NCI-H128 (cell line): ENCODE data around the gene CABP1.

Experiments used
- DNase-seq: peaks from one replicate; lab custom pipeline; 2025; ENCODE audit not compliant: unreplicated experiment; lab: John Stamatoyannopoulos, UW

CABP1 gene

GRCh38 chr12:120630104-120630892 lies 10.1 kb upstream of the CABP1 start:
- DNase-seq = no peak

DNA sequence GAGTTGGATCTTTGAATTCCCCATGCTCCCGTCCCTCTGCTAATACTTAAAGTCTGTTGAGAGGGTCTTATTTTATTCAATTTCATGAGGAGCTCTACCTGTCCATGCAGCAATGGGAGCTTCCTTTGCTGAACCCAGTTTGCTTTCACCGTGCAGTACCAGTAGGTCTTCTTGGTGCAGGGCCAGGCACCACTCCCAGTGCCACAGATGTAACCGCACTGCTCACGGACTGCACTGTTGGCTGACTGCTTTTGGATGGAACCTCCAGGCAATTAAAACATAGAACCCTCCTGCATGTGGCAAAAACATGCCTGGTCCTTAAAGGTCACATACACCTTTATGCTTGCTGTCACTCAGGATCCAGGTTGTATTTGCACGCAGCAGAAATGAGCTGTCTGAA lies 9.3 kb upstream of the CABP1 start:
- DNase-seq = no peak

DNA sequence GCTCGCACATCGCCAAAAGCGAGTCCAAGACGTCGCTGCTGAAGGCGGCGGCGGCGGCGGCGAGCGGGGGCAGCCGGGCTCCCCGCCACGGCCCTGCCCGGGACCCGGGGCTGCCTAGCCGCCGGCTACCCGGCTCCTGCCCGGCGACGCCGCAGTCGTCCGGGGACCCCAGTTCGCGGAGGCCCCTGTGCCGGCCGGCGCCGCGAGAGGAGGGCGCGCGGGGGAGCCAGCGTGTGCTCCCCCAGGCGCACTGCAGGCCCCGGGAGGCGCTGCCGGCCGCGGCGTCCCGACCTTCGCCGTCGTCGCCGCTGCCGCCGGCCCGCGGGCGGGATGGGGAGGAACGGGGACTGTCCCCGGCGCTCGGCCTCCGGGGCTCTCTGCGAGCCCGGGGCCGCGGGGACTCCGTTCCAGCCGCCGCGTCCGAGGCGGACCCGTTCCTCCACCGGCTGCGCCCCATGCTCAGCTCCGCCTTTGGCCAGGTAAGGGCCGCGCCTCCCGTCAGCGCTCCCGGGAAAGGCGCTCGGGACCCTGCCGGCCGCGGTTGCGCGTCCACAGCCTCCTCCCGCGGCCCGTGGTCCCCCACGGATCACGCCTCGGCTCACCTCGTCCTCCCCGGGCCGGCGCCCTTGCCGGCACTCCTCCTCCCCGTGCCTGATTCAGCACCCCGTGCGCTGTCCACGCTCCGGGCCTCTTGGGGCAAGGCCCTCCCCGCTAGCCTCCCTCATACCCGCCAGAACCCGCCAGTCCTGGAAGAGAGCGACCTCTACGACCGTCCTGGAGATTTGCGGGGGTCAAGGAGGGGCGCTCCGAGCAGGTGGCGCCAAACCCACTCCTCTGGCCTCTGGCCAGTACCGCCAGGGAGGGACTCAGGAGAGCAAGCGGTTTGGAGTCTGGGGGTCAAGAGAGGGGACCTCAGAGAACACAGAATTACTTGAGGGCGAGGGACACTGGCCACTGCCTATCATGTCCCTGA lies 721 bp downstream of the CABP1 start:
- DNase-seq = no peak

GRCh38 chr12:120642121-120642520 lies 1.7 kb downstream of the CABP1 start:
- no peak for DNase-seq

DNA sequence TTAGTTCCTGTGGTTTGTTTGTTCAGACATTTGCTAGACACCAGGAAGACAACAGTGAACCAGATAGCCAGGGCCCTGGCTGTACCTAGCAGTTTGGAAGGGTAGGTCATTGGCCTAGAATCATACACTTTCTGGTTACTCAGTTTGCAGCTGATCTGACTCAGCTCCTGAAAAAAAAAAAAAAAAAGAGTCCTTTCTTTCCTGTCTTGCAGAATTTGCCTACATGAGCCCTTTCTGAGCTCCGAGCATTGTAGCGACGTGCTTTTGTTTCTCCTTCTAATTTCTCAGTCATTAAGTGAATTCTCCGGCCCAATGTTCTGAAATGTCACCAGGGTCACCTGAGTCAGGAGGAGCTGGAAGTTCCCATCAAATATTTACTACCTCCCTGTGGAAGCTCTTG lies 2.4 kb downstream of the CABP1 start:
- no peak for DNase-seq

GRCh38 chr12:120643574-120643973 lies 3.1 kb downstream of the CABP1 start:
- DNase-seq = no peak

DNA sequence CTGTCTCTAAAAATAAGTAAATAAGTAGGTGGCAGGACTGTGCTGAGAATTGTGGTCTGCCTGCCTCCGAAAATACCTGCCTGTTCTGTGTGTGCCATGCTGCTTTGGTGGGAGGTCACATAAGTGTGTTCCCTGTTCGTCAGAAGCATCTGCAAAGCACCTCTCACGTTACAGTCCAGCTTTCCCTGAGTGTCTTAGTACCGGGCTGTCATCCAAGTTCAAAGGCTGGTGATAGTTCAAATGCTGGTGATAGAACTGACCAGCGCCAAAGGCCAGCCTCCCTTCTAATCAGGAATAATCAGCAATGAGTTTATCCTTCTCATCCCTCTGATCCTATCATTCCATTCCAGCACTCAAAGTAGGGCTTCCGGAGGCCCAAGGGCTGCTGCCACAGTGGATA lies 5.6 kb downstream of the CABP1 start:
- no peak for DNase-seq

- DNase-seq = no peak
Observed at GRCh38 chr12:120647375-120647755, 6.9 kb downstream of the CABP1 start.

DNA sequence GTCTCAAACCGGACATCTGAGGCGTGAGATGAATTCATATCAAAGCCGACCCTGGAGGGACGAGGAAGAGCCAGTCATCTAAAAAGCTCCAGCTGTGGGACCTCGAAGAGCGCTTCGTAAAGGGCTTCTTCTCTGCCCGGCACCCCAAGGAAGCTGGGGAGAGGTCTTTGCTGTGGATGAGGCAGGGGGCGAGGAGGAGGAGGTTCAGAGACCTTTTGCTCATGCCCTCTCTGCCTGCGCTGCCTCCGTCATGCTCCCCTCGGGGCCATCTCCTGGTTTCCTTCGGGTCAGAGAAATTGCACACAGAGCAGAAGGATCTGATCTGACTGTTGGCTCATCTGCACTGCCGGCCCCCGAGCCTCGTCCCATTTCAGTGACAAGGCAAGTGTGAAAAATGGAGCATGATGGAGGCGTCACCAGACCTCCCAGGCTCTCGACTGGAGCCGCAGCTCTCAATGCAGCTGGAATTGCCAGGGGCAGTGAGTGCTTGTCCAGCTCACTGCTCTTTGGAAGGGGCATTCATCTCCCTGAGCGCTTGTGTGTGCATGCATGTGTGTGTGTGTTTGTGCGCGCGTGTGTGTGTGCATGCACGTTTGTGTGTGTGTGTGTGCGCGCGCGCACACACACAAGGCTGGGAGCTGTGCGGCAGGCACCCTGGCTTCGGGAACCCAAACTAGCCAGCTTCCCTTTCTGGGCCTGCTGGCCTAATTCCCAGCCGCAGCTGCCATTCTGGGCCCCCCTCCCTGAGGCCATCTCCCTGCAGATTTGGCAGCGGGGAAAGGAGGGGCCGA lies 9.2 kb downstream of the CABP1 start:
- no peak for DNase-seq

GRCh38 chr12:120650233-120650690 lies 9.8 kb downstream of the CABP1 start:
- no peak for DNase-seq

GRCh38 chr12:120651821-120652220 lies 11.4 kb downstream of the CABP1 start:
- no peak for DNase-seq

DNA sequence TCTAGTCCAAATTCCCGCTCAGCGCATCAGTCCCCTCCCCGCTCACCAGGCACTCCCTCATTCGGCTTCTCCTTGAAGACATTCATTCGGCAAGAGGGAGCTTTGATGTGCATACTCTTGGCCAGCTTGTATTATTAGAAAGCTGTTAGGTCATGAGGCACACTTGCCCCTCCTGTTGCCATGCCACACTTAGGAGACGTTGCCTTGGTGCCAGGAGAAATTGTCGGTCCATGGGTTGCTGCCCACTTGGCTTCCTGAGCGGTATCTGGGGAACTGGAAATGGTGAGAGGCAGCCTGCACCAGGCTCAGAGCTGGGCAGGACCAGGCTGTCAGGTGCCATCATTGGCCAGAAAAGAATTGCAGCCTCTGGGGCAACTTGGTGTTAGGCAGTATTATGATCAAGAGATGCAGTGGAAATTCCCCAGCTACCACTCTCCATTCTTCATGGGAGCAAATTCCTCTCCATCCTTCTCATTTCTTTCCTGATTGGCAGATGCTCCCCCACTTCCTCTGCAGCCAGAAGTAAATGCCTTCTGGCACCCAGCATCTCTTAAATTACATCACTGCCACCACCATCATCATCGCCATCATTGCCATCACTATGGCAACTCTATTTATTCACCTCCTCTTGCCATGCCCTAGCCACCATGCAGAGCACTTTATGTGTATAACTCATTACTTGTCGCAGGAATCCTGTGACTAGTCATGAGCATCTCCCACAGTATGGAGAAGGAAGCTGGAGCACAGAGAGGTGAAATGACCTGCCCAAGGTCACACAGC lies 12.4 kb downstream of the CABP1 start:
- no peak for DNase-seq

DNA sequence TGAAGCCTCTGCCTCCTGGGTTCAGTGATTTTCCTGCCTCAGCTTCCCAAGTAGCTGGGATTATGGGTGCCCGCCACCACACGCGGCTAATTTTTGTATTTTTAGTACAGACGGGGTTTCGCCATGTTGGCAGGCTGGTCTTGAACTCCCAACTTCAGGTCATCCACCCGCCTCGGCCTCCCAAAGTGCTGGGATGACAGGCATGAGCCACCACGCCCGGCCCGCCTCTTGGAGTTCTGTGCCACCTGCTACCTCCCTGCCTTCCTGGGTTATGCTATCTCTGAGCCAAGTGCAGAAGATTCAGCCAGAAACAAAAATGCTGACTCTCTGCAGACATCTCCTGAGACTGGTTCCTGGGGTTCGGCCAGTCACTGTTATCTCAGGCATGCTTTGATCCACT lies 13.2 kb downstream of the CABP1 start:
- DNase-seq = no peak

DNA sequence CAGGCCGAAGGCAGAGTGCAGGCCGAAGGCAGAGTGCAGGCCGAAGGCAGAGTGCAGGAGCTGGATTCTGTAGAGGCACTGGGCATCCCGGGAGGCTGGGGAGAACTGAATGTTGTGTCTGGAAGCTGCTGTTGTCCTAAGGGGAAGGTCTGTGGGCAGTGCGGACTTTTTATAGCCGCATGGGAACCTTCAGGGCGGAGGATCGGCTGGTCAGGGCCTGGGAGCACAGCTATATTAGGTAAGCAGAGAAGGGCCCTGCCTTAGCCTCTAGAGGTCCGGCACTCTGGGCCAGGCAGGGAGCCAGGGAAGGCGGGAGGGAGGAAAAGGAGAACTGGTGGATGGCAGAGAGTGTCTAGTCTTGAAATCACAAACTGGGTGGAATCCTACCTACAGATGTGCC lies 14.2 kb downstream of the CABP1 start:
- DNase-seq = no peak

GRCh38 chr12:120656008-120656407 lies 15.6 kb downstream of the CABP1 start:
- DNase-seq = no peak

DNA sequence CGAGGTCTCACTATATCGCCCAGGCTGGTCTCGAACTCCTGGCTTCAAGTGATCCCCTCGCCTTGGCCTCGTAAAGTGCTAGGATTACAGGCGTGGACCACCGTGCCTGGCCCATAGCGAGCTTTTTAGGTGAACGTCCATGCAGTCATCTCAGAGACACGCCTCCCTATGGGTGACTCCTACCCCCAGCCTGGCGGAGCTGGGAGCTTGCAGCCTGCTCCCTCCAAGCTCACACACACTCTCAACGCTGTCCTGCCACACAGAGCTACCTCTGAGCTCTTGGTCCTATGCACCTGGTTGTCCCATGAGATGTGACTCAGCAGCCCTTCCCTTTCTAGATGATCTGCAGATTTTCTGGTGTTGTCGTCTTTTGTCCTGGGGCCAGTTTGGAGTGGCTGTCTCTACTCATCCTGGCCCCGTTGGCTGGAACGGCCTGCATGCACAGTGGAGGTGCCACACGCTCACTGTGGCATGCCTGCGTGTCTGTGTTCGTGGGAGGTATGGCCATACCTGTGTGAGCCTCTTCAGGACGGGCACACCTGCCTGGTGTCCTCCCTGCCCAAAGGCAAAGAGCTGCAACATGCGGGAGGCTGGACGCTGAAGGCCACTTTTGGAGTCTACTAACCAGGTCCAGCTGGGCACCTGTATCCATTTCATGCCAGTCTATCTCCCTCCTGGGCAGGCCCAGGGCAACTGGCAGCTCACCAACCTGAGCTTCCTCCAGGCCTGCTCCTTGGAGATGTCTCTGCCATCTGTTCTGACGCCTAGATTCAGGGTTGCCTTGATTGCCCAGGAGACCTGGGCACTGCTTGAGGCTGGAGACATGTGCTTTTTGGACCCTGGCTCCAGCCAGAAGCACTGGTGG lies 18.1 kb downstream of the CABP1 start:
- DNase-seq = no peak

DNA sequence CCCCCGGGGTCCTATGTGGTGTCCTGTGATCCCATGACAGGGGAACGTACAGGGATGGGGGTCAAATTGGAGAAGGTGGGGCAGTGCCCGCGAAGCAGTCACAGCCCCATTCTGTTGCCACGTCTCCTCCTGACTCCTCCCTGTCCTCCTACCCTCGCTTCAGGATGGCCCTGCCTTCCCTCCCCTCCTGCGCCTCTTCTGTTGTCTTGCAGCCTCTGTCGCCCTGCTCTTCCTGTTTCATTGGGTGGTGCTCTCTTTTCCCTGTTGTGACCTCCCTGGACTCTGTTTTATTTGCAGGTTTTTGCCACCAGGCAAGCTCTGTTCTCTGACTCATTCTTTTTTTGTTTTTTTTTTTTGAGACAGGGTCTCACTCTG lies 18.7 kb downstream of the CABP1 start:
- no peak for DNase-seq

DNA sequence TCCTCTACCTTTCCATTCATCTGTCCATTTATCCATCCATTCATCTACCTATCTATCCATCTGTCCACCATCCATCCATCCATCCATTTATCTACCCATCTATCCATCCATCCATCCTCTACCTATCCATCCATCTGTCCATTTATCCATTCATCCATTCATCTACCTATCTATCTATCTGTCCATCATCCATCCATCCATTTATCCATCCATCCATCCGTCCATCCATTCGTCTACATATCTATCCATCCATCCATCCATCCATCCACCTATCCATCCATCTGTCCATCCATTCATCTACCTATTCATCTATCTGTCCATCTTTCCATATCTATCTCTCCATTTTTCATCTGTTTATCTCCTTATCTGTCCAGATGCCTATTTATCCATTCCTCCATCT lies 21.0 kb downstream of the CABP1 start:
- no peak for DNase-seq

GRCh38 chr12:120662879-120663278 lies 22.5 kb downstream of the CABP1 start:
- no peak for DNase-seq

DNA sequence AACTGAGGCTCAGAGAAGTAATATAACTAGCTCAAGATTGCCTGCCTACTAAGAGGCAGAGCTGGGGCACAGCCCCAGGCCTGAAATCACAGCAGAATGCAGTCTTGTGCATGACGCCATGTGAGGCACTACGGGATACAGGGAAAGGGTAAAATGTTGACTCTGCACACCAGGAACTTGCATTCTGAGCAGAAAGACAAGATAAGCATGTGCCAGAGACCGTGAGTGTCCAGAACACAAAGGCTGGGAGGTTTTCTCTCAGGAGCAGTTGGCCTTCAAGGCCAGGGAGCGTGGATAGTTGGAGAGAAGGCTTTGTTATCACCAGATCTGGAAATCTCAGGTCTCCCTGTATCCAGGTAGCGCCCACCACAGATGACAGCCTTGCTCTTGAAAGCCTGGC lies 23.3 kb downstream of the CABP1 start:
- no peak for DNase-seq
